KG1 (cell line): ENCODE measurements around the gene CMYA5.

Experiments
- DNase-seq: peaks from one replicate; lab custom pipeline; 2025; lab: John Stamatoyannopoulos, UW

Gene CMYA5

DNA sequence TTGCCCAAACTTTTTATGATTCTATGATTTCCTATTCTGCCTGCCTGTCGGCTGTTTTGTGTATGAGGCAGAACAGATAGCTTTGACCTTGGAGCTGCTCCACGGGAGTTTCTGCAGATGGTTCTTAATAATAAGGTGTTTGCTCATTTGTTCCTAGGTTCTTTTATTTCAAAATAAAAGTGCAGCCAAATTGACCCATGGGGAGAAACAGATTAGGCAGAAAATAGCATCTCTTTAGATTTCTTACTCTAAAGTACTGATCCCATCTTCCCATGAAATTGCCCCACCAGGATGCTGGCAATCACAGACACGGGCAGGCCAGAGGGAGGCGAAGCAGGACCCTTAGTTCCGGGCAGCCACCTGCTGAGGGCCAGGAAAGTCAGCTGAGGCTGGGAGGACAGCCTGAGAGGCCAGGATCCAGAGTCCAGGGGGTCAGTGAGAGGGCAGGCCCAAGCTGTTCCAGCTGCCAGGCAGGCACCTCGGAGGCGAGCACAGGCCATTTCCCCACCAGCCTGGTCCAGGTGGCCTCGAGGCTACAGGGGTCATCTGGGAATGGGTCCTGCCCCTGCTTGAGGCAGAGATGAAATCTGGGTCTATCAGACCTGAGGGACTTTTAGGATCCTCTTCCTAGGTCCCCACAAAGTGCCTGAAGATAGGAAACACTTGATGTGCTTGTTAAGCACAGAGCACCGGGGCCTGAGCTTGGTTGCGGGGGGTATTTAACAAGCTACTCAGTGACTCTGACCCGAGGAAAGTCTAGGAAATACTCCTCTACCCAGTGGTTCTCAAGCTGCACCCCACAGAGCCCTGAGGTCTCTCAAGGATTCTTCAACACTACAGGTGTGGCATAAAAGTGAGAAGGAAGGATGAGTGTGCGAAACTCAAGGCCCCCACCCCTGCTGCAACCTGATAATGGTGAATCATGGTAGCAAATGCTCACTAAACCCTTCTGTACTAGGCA lies 145.4 kb downstream of the CMYA5 start:
- DNase-seq = no peak

DNA sequence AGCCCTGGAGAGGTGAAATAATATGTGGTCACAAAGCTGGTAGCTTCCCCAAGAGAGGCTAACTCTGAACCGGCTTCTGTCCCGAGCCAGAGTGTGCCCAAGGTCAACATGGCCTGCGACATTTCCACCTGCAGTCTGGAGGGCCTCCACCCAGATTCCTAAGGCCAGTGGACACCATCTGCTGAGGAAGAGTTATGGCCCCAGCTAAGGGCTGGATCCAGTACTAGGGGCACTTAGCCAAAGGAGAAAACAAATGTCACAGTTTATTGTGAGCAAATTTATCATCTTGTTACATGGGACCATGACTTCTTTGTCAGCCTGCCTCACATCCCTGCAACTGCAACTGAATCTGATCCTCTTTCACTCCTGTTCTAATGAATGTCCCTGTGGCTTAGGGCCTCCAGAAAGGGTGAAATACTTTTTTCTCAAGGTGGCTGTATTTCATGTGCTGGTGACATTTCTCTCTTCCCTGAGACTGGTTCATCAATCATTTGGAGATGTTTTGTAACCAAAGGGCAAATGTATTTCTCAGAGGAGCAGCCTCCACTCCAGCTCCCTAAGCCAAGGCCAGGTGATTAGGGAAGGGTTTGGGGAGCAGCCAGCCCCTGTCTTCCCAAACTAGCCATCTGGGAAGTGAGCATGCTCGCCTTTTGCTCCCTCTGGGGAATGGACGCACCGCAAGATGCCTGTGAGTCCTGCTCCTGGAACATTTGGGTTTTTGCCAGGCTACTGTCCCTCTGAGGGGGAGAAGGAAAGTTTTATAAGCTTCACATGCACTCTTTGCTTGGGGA lies 148.3 kb downstream of the CMYA5 start:
- no peak for DNase-seq

DNA sequence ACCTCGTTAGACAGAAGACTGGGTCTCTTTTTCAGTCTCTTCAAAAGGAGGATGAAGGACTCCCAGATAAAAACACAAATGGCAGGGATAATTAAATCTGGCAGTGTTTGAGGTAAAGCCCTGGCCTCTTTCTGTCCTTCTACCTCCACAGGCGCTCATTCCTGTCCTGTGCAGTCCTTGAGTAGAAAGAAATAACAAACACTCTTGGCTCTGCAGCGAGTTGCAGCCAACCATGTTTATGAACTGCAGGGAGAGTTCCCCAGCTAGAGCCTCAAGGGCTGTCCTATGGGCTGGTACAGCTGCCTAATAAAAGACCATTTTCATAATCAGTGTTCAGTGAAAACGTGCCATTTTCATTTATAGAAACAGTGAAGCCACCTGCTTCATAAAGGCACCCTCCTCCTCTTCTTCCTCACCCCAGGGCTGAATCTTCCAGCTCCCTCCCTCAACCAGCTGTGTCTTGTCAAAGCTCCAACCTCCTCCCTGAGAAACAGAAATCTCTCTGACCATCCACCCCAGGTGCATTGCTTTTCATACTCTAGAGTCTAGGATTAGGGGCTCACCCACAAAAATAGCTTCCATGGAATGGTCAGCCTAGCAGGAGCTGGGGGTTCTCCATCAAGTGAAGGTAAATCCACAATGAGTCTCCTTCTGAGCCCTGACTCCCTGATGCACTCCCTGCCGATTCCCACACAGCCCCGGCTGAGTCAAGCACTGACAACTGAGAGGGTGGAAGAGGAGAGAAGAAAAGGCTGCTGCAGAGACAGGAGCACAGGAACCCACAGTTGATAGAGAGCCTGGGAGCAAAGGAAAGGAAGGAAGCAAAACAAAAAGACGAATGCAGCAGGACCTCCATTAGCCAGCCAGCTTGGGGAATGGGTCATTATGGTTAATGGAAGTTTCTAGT lies 150.7 kb downstream of the CMYA5 start:
- no peak for DNase-seq

DNA sequence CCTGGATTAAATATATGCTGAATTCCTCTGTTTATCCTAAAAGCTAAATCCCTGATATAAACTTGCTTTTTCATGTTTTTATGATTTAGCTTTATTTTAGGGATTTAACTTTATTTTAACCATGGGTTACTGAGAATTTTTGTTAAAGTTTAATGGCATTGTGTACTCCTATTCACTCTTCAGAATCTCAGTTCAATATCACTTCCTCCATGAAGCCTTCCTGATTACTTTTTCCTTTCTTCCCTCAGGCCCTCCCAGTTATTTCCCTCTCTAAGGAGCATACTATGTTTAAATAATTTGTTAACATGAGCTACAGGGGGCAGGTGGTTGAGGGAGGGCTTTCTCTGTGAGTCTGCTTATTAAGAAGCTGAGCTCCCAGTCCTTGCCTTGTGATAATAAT lies 151.5 kb downstream of the CMYA5 start:
- no peak for DNase-seq

DNA sequence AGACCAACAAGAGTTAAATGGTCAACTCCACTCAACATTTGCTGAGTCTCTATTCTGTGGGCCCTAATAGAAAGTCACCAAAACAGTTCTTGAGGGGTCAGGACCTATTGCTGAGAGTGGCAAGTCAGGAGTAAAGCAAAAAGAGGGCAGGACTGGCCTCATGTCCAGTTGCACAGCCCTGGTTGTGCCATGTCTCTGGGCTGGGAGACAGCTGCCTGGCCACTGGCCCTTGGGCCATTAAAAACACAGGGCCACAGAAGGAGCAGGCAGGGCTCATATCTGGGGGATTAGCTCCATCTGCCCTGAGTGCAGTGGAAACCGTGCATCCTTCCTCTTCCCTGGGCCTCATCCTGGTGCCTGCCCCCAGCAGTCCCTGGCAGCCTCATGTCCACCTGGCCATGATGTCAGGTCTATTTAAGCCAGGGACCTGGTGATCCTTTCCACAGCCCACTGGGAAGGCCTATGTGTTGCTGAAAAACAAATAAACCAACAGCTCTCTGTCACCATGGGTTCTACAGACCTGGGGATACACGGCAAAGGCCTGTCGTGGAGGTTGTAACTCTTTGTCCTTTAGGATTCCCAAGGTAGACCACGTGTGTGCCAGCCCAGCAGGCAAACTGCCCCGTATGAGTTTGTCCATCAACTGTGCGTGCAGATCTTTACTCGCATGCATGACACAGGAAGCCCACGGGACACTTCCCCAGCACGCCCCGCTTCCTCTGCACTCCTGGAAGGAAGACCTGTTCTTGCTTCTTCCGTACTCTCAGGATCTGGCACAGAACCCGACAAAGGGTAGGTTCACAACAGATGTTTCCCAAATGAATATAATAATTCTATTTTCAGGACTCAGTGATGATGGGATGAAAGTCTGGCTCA lies 152.6 kb downstream of the CMYA5 start:
- no peak for DNase-seq

DNA sequence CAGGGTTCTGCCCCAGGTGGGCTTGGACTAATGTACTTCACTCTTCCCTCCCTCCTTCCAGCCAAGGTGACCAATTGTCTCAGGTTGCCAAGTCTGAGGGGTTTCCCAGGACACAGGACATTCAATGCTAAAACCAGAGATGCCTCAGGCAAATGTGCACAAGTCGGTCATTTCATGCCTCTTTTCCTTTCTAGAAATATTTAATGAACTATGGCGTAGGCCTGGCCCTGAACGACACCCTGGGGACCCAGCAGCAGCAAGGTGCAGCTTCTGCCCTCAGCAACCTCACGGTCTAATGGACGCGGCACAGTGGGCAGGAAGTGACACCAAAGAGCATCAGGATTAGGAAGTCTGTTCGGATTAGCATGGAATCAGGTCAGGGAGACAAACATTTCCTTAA lies 153.4 kb downstream of the CMYA5 start:
- DNase-seq = no peak

DNA sequence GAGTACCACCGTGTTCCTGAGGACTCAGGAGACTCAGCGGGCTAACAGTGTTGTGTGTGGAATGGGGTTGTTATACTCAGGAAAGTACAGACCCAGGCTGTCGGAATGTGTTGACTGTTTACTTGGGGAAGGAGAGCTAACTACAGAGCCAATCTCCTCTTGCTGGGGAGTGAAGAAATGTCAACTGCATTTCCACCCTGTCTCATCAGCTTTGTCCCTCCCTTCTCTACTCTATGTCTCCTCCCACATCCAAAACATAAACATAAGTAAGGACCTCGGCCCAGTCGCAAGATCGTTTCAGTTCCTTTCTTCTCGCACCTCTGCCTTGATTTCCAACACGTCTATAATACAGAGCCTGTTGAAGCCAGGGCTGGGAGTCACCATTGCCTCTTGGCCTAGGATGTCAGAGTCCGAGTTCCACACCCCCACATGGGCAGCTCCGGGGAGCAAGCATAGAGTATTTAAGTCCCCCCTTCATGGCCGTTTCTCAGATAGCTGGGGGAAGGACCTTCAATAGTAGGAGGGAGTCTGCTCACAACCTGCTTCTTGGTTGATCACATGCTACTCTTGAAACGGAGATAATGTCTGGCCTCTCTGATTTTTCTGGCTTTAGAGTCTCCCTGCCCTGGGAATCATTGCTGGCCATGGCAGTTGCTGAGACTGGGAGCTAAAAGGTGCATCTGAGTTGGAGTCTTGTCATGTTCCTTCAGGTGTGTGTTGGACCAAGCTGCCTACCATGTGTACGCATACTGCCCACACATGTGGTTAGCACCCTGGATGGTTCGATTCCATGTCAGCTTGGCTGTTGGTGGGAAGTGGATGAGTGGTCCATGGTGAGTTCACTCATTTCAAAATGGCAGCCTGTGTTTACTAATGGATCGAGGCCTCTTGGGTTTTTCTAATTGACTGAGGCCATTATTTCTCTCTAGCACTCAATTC lies 154.1 kb downstream of the CMYA5 start:
- no peak for DNase-seq

DNA sequence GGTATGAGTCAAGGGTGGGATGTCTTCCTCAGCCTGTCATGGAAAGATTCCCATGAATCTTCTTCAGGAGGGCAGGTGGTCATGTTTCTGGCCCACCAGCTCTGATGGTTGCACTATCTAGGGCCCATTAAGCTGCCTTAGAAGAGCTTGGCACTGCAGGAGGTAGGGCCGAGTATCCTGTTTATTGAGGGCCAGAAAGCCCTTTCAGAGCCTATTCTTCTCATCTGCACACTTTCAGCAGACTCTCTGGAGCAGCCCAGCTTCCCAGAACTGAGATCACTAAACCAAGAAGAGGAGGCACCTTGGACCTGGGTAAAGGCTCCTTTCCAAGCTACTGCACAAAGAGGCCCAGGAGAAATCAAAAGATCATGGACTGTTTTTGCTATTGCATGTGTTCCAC lies 154.9 kb downstream of the CMYA5 start:
- DNase-seq = no peak

DNA sequence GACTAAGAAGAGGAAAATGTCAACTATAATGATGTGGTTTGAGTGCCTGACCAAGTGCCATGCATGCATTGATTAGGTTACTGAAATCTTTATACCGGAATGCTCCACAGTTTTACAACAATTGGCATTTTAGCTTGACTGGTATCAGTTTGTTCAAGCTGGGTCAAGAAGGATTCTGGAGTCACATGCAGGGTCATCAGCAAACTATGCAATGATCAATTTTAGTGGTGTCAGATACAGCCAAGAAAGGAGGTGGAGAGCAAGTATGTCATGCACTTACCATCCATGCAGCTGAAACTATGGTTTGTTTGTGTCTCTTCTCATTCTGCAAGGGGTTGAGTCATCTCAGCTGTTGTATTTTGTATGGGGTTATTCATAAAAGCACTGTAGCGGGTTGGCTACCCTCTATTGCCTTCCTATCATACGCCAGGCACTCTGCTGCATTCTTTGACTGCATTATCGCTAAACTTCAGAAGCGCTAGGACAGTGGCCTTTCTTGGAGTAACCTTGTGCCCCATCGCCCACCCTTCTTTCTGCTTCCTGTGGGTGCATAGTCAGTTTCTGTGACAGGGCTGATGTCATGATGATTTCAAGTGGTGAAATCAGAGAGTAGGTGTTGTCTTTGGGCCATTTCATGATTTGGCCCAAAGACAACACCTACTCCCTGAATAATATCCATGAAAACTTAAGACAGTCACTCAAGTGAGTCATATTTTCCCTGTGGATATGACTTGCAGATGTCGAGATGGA lies 156.0 kb downstream of the CMYA5 start:
- no peak for DNase-seq

DNA sequence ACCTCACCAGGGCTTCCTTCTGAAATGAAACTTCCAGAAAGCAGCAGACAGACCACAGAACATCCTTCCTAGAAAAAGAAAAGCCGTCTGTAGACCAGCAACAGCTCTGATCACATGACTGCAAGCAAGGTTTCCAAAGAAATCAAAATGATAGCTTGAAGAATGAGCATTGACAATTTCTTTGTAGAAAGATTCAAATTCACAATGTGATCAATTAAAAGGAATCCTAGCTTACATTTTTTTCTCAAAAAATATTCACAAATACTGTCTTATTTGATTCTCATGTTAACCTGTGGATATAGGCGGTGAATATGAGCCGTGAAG lies 156.5 kb downstream of the CMYA5 start:
- DNase-seq = no peak

DNA sequence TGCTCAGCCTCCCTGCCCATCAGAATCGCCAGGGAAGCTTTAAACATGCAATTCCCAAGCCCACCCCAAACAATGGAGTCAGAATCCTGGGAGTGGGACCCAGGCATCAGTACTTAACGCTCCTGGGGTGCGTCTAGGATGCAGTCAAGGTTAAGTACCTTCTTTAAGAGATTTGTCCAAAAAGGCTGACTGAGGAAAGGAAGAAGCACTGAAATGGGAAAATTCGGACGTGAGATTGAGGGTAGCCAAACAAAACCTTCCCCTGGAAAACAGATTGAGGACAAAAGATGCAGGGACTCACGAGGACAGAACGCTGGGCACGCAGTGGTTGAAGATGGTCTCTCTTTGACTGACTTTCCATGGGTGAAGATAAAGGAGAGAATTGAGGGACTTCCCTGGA lies 157.9 kb downstream of the CMYA5 start:
- no peak for DNase-seq

DNA sequence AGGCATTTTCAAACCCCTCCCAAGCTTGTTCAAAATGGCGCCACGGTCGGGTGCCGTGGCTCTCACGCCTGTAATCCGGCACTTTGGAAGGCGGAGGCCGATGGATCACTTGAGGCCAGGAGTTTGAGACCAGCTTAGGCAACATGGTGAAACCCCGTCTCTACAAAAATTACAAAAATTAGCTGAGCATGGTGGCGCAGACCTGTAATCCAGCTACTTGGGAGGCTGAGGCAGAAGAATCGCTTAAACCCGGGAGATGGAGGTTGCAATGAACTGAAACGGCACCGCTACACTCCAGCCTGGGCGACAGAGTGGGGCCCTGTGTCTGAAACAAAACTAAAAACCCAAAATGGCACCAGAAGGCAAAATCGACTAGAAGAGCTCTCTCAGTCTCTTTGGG lies 159.4 kb downstream of the CMYA5 start:
- DNase-seq = no peak
